Lower leg skin (tissue), 4 donors: ENCODE data around the gene TPP1. TPM values are rescaled to one million over a fixed set of nuclear protein-coding genes. Genes with fewer than 3 reads are reported as not detected.

Experiments
- DNase-seq, 2 donors: peaks; one replicate each; pipeline ENCODE4 v3.0.0-alpha.2; 2019; ENCODE audit warnings: low spot score in 2 of 2
- H3K4me3 ChIP-seq: fragments of 200-600 bp; sonication (generic); 2 replicates; pipeline ENCODE4 v1.5.1; 2017; ENCODE audit warnings: mild to moderate bottlenecking, low read depth; ENCODE audit not compliant: poor library complexity, severe bottlenecking
- POLR2A ChIP-seq, 2 donors: fragments of 450-650 bp; IDR thresholded peaks; one replicate each; pipeline ENCODE4 v1.6.1; 2016 to 2017; ENCODE audit warnings: antibody characterized with exemption in 2 of 2, mild to moderate bottlenecking in 1 of 2, moderate library complexity in 1 of 2
- WGBS, 2 donors: methylation state at CpG; one replicate each; pipeline ENCODE4 v1.1.5; 2018; 5-methylcytosine and 5-hydroxymethylcytosine counted together
- intact Hi-C: fragments of 100-400 bp; cut with DNase I; formaldehyde crosslinking; loops from one replicate; pipeline ENCODE4 v1.15.0; 2023; ENCODE audit warnings: low total_unique reads
- total RNA-seq, 4 donors: library from RNA; depleted of rRNA; stranded (reverse); fragments of >200 nt; gene quantifications; one replicate each; pipeline ENCODE4 v1.1.0, GENCODE V29; 2016
- TF ChIP-seq, protein P1 (sequence below), 3 donors: fragments of 450-650 bp; IDR thresholded peaks; one replicate each; pipeline ENCODE4 v1.5.1; 2016; ENCODE audit warnings: antibody characterized with exemption in 3 of 3, mild to moderate bottlenecking in 3 of 3, moderate library complexity in 2 of 3

The TPP1 gene
- total RNA-seq, 4 donors from 2014 or later: 49.6 to 65.3 (median 57.9) TPM

- intact Hi-C loops: no loop called here
- peak; percentile 91 to 98 for DNase-seq
- H3K4me3 ChIP-seq: peak within 1 kb of the TSS; percentile 88
- TF ChIP-seq, protein P1, sequence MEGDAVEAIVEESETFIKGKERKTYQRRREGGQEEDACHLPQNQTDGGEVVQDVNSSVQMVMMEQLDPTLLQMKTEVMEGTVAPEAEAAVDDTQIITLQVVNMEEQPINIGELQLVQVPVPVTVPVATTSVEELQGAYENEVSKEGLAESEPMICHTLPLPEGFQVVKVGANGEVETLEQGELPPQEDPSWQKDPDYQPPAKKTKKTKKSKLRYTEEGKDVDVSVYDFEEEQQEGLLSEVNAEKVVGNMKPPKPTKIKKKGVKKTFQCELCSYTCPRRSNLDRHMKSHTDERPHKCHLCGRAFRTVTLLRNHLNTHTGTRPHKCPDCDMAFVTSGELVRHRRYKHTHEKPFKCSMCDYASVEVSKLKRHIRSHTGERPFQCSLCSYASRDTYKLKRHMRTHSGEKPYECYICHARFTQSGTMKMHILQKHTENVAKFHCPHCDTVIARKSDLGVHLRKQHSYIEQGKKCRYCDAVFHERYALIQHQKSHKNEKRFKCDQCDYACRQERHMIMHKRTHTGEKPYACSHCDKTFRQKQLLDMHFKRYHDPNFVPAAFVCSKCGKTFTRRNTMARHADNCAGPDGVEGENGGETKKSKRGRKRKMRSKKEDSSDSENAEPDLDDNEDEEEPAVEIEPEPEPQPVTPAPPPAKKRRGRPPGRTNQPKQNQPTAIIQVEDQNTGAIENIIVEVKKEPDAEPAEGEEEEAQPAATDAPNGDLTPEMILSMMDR (IDR thresholded peaks at IDR 0.05): no peak
- TF ChIP-seq POLR2A (IDR thresholded peaks at IDR 0.05): peak in 1 of 2 donors; percentile 1
- WGBS, 2 donors: 1 to 2% methylated on average over 32 to 43 of the region's 72 CpGs
Measured at GRCh38 chr11:6603287-6604080, 15.7 kb downstream of the TPP1 start, which contains the start of the genes ILK and RRP8. ILK (plus strand) TSS chr11:6603774; CDS start chr11:6604272, 498 bp downstream. RRP8 (minus strand) TSS chr11:6603616; CDS start chr11:6603502, 114 bp downstream.

DNA sequence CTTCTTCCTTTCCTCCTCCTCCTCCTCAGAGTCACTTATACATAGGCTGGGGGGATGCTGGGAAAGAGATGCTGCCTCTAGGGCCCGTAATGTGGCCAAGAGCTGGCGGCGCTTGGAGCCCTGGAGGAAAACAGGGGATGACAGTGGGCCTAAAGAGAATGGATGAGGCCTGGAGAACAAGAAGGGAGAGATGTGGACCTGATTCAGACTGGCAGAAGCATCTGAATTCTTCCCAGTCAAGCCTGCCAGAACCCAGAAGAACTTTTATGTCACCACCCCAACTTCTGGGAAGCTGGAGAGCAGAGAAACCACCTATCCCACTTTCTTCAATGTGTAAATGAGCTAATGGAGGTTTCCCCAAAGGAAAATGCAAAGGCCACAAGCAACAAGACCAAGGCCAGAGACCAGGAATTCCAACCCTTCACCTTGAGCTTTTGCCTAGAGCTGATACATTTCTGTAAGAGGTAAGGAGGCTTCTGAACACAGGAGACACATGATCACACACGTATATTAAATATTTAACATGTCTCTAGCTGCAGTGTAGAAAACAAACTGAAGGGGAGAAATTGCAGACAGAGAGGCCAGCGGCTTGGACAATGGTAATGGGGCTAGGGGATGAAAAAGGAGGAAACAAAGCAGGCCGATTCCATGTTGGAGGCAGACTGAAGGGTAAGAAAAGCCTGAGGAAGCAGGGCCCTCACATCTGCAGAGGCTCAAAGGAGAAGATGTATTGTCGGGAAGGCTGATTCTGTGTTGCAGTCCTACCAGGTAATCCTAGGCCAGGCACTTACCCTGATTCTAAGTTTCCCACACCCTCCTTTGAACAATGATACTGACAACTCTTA is 16.9 kb downstream of the TPP1 start:
- 47 to 53% methylated on average over 7 of the region's 7 CpGs for WGBS, 2 donors
- TF ChIP-seq POLR2A (IDR thresholded peaks at IDR 0.05): no peak
- DNase-seq: peak; percentile 10 to 42
- H3K4me3 ChIP-seq: peak overlapping the region; percentile 75
- intact Hi-C loops: no loop called here

- intact Hi-C loops: no loop called here
- TF ChIP-seq, protein P1 (IDR thresholded peaks at IDR 0.05): no peak
- TF ChIP-seq POLR2A (IDR thresholded peaks at IDR 0.05): no peak
- DNase-seq: no peak
- no peak overlapping the region for H3K4me3 ChIP-seq
- WGBS, 2 donors: 91 to 92% methylated on average over 12 to 13 of the region's 13 CpGs
Measured at GRCh38 chr11:6601041-6601461, 18.2 kb downstream of the TPP1 start.

- no peak overlapping the region for H3K4me3 ChIP-seq
- intact Hi-C loops: no loop called here
- no peak for DNase-seq
- TF ChIP-seq, protein P1 (IDR thresholded peaks at IDR 0.05): no peak
- TF ChIP-seq POLR2A (IDR thresholded peaks at IDR 0.05): no peak
- 88 to 90% methylated on average over 2 of the region's 2 CpGs for WGBS, 2 donors
Measured at GRCh38 chr11:6599881-6600390, 19.3 kb downstream of the TPP1 start.

- TF ChIP-seq, protein P1 (IDR thresholded peaks at IDR 0.05): no peak
- no peak for TF ChIP-seq POLR2A (IDR thresholded peaks at IDR 0.05)
- no peak overlapping the region for H3K4me3 ChIP-seq
- intact Hi-C loops: no loop called here
- 76 to 94% methylated on average over 1 of the region's 1 CpG for WGBS, 2 donors
- DNase-seq: no peak
Measured at GRCh38 chr11:6599449-6599848, 19.8 kb downstream of the TPP1 start.

DNA sequence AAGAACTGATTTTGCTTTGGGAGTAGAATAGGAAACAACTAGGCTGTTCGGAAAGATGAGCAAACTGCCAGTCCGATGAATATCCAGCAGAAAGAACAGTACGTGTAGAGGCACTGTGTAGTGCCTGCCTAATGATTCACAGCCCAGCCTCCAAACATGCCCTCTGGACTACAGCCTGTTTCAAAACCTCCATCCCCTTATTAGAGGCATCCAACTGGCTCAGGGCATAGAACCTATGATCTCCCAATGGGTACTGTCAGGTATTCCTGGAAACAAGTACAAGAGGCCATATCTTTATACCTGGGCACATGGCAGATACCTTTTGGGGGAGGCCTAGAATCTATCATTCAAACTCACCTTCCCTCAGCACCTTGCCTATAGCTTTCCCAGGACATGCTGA is 20.7 kb downstream of the TPP1 start:
- intact Hi-C loops: no loop called here
- no peak for TF ChIP-seq POLR2A (IDR thresholded peaks at IDR 0.05)
- TF ChIP-seq, protein P1 (IDR thresholded peaks at IDR 0.05): no peak
- no peak overlapping the region for H3K4me3 ChIP-seq
- WGBS, 2 donors: 66 to 86% methylated on average over 3 of the region's 3 CpGs
- DNase-seq: no peak
